AG04450 (cell line): ENCODE measurements around the gene DACH2. TPM values are rescaled to one million over a fixed set of nuclear protein-coding genes. Genes with fewer than 3 reads are reported as not detected.

Source experiments
- CTCF ChIA-PET: fragments of 300-600, 350-600 bp; formaldehyde crosslinking; extraction: SDS; loops from one replicate; lab custom pipeline; 2022; ENCODE audit warnings: antibody characterized with exemption, inconsistent platforms; lab: Charles Lee
- POLR2A ChIA-PET: fragments of 350-600 bp; formaldehyde crosslinking; extraction: SDS; loops from one replicate; lab custom pipeline; 2021; ENCODE audit warnings: antibody characterized with exemption, inconsistent platforms; lab: Yijun Ruan, JAX
- DNase-seq: peaks from one replicate; pipeline ENCODE4 v3.0.0-alpha.2; 2011; ENCODE audit warnings: low read depth, low spot score
- H3K27ac ChIP-seq: one replicate; pipeline ENCODE4 v1.5.1; 2012; ENCODE audit warnings: low read depth, low read length, control low read depth
- H3K27me3 ChIP-seq: one replicate; pipeline ENCODE4 v1.6.0; 2012; ENCODE audit warnings: low read length; ENCODE audit not compliant: control insufficient read depth, insufficient read depth
- H3K4me3 ChIP-seq: 2 replicates; pipeline ENCODE4 v1.5.1; 2011; ENCODE audit warnings: mild to moderate bottlenecking, low read depth, low read length, control low read depth
- H3K9me3 ChIP-seq: 2 replicates; pipeline ENCODE4 v1.5.1; 2012; ENCODE audit warnings: low read length; ENCODE audit not compliant: control insufficient read depth, insufficient read depth
- polyA plus RNA-seq: library from polyadenylated mRNA; depleted of rRNA; stranded (reverse); fragments of >200 nt; gene quantifications from 2 replicates; pipeline ENCODE4 v1.2.3, GENCODE V29; 2011
- TF ChIP-seq, protein P1 (sequence below): IDR thresholded peaks from 2 replicates; pipeline ENCODE4 v1.5.1; 2011; ENCODE audit warnings: low read depth, low read length, control low read depth, inconsistent platforms

DACH2 gene
- polyA plus RNA-seq, 1 experiment: 0.61 TPM

DNA sequence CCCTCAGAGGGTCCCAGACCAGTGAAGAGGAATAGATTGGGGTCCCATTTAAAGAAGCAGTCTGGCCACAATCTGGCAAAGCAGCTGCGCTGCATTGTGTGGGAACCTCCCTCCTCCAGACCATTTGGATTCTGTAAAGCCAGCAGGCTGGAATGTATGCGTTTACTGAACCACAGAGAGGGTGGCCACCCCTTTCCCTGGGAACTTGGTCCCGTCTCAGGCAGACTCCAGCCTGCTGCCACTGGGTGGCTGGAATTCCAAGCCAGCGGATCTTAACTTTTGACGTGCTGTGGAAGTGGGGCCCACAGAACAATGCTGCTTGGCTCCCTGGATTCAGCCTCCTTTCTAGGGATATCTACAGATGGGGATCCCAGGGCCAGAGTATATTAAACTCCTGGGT, 307.2 kb downstream of the DACH2 start:
- CTCF ChIA-PET: no interaction called here
- DNase-seq: no peak
- H3K27me3 ChIP-seq: no peaks in the 10 kb centered on the region
- no peak overlapping the region for H3K27ac ChIP-seq
- no peak overlapping the region for H3K4me3 ChIP-seq
- POLR2A ChIA-PET: no interaction called here
- H3K9me3 ChIP-seq: no peaks in the 10 kb centered on the region
- TF ChIP-seq, protein P1, sequence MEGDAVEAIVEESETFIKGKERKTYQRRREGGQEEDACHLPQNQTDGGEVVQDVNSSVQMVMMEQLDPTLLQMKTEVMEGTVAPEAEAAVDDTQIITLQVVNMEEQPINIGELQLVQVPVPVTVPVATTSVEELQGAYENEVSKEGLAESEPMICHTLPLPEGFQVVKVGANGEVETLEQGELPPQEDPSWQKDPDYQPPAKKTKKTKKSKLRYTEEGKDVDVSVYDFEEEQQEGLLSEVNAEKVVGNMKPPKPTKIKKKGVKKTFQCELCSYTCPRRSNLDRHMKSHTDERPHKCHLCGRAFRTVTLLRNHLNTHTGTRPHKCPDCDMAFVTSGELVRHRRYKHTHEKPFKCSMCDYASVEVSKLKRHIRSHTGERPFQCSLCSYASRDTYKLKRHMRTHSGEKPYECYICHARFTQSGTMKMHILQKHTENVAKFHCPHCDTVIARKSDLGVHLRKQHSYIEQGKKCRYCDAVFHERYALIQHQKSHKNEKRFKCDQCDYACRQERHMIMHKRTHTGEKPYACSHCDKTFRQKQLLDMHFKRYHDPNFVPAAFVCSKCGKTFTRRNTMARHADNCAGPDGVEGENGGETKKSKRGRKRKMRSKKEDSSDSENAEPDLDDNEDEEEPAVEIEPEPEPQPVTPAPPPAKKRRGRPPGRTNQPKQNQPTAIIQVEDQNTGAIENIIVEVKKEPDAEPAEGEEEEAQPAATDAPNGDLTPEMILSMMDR: no peak

DNA sequence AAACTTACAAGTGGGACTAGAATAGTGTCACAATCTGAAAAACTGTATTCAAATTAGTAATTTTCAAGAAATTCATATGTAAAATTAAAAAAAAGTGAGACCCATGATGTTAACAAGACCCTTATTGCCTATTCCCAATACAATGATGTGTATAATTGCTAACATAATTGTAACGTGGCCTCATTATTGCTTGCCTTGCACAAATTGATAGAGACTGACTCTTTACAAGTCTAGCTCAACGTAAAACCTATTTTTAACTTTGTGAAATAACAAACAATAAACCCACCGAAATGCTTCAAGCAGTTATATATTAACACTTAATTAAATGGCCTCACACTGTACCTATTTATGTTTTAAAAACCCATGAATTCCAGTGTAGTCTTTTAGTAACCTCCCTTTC, 312.5 kb downstream of the DACH2 start:
- no peak overlapping the region for H3K4me3 ChIP-seq
- TF ChIP-seq, protein P1: no peak
- POLR2A ChIA-PET: no interaction called here
- no peak for DNase-seq
- CTCF ChIA-PET: no interaction called here
- H3K27ac ChIP-seq: no peak overlapping the region
- no peaks in the 10 kb centered on the region for H3K27me3 ChIP-seq
- H3K9me3 ChIP-seq: no peaks in the 10 kb centered on the region

DNA sequence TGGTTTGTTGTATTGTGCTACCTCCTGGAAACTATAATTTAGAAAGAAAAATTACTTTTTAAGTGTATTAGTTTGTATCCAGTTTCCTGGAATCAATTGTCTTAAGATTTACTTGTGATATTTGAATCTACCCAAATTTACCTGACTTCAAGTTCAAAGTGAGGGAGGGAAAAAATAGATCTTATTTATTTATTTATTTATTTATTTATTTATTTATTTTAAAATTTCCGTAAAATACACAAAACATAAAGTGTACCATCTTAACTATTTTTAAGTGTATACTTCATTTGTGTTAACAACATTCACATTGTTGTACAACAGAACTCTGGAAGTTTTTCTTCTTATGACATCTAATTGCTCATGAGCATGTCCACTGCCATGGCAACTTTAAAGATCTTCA, 356.0 kb downstream of the DACH2 start:
- TF ChIP-seq, protein P1: no peak
- ChIA-PET CTCF (no interaction called here), POLR2A (no interaction called here)
- DNase-seq: no peak
- Histone ChIP-seq H3K27ac (no peak overlapping the region), H3K9me3 (no peaks in the 10 kb centered on the region), H3K4me3 (no peak overlapping the region), H3K27me3 (no peaks in the 10 kb centered on the region)

DNA sequence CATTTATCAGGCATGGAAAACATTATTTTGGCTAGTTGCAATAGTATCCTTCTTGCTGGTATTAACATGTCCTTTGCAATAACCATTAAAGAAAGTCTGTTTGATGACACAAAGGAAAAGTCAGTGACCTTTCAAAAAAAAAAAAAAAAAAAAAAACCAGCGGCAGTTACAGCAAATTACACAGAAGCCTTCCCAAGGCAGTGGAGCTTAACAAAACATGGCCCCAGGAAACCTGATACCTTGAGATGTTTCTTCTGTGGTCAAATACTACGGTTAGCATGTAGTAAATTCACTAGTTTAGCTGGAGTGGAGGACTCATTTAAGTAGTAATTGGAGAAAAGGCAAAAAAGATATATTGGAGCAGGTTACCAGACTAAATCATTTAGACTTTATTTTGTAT, 359.1 kb downstream of the DACH2 start:
- H3K4me3 ChIP-seq: no peak overlapping the region
- POLR2A ChIA-PET: no interaction called here
- DNase-seq: no peak
- CTCF ChIA-PET: no interaction called here
- TF ChIP-seq, protein P1: no peak
- H3K9me3 ChIP-seq: no peaks in the 10 kb centered on the region
- no peaks in the 10 kb centered on the region for H3K27me3 ChIP-seq
- no peak overlapping the region for H3K27ac ChIP-seq

DNA sequence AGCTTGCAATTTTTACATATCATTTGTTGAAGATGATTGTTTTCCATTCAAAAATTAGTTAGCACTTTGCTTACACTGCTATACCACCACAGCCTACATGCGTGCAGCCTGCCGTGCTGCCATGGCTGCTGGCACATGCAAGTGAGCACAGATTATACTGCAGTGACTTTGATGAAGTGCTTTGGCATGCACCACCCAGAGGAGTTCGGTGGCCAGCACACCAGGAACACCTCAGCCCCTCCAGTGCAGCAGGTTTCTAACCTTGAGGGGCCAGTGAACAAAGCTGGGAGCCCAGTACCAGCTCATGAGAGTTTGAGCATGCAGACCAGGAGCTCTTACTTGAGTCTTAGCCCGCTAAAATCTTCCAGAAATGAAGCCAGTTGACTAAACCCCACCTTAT, 431.5 kb downstream of the DACH2 start:
- H3K9me3 ChIP-seq: 0 out of 2 replicates have a peak, but pooled peaks cover 3% of the 10 kb centered on the region
- TF ChIP-seq, protein P1: no peak
- POLR2A ChIA-PET: no interaction called here
- CTCF ChIA-PET: no interaction called here
- H3K27me3 ChIP-seq: no peaks in the 10 kb centered on the region
- DNase-seq: no peak
- no peak overlapping the region for H3K27ac ChIP-seq
- no peak overlapping the region for H3K4me3 ChIP-seq
